Activated T-helper 1 cell treated with Interleukin-2 at 50 U/mL for 16 hours (primary cell): ENCODE results near the gene BRD7.

Experiments used
- DNase-seq: peaks from one replicate; pipeline ENCODE4 v3.0.0-alpha.2; 2020; ENCODE audit warnings: low read depth

Gene BRD7

DNA sequence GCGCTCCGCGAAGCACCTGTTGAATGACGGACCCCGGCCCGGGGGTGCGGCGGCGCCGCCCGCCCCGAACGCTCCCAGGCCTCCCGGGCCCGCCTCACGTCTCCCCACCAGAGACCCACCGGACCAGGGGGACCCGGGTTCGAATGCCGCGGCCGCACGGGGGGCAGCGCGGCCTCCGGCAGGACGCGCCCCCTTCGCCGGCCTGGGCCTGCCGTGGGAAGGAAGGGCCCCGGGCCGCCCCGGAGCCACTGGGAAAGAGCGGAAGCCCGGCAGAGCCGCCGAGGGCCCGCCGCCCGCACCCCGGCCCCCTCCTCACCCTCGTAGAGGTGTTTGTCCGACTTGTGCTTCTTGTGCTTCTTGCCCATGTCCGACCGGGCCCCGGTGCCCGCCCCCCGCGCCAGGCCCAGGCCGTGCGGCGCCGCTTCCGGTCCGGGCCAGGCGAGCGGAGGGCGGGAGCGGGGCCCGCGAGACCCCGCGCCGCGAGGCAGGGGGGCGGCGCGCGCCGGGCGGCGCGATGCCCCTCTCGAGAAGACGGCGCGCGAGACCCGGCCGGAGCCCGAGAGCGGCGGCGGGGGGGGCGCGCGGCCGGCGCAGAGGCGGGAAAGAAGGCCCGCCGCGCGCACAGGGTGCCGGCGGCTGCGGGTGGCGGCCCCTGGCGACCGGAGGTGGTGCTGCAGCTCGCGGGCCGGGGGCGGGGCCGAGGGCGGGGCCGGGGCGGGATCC, at the start of gene BRD7:
TSS of gene BRD7 (minus strand) at position 579 of the 723 bp plus-strand sequence. CDS start at position 365, 214 bp downstream.
- DNase-seq, result peak; percentile 68

GRCh38 chr16:50416388-50416787, 47.6 kb upstream of the BRD7 start:
- no peak for DNase-seq

DNA sequence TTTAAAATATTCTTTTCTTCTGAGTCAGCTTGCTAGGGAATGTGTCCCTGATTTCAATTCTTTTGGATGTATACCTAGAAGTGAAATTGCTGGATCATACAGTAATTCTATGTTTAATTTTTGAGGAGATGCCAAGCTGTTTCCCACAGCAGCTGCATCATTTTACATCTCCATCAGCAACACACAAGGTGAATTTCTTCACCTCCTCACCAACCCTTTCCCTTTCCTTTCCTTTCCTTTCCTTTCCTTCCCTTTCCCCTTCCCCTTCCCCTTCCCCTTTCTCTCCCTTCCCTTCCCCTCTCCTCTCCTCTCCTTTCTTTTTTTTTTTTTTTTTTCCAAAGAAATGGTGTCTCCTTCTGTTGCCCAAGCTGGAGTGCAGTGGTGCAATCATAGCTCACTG, 45.4 kb upstream of the BRD7 start:
- no peak for DNase-seq

- no peak for DNase-seq
These were observed 42.2 kb upstream of the BRD7 start for GRCh38 chr16:50411034-50411433.

GRCh38 chr16:50408001-50408561, 39.3 kb upstream of the BRD7 start:
- no peak for DNase-seq

- no peak for DNase-seq
These were observed 38.6 kb upstream of the BRD7 start for GRCh38 chr16:50407351-50407750.

- no peak for DNase-seq
These were observed 34.7 kb upstream of the BRD7 start for GRCh38 chr16:50403491-50403890.

DNA sequence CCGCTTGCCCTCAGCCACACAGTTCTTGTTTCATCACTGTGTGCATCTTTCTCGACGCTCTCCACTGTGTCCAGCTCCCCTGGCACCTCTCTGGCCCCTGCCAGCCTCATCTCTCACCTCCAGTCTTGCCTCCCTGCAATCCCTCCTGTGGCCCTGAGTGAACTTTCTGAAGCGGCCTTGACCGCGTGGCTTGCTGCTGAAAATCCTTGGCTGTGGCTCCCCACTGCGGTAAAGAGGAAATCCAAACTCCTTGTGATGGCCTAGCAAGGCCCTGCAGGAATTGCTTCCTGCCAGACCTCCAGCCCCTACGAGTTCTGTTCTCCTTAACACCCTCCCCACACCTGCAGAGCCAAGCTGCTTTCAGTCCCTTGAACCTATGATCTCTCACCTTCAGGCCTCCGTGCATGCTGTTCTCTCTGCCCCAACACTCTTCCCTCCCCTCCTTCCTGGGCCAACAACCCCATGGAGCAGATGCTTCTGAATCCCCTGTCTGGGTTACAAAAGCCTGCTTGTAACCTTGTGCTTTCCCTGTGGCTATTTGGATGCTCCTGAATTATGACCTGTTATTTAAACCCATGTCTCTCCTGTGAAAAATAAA, 33.6 kb upstream of the BRD7 start:
- no peak for DNase-seq

- DNase-seq, result no peak
These were observed 32.6 kb upstream of the BRD7 start for GRCh38 chr16:50401355-50401754.

DNA sequence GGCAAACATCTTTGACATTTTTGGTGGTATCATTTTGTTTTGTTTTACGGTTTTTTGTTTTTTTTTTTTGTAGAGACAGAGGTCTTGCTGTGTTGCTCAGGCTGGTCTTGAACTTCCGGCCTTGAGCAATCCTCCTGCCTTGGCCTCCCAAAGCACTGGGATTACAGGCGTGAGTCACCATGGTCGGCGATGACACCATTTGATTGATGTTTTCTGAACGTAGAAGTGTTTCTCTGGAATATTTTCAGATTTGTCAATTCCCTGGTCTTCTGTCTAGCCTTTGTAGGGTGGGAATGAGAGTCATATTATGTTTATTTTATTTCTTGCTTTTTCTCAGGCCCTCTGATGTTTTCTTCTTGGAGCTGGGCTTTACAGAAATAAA, 32.2 kb upstream of the BRD7 start:
- no peak for DNase-seq

DNA sequence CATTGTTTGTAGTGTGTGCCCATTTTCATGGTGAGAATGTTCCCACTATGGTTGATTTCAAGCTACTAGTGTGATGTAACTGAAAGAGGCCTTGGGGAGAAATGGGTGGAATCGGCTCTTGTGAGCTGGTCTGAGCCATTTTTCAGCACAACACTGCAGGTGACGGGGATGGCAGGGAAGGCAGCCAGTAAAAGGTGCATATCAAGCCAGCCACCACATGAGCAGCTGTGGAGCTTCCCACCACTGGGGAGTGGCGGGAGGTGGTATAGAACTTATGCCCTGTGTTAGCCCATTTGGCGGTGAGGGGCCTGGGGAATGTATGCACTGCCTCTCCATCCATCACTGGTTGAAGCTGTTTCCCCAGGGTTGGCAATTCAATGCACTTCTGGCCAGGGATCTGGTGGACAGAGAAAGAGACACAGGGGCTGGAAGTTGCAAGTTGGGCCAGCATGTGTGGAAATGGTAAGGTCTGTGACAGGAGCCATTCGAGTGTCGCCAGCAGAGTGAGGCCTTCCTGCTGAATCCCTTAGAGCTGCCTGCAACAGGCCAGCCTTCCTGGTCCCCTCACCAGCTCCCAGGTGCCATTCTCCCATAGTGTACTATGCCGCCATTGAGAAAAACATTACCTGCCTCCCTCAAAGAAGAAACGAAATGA, 31.7 kb upstream of the BRD7 start:
- DNase-seq, result no peak

DNA sequence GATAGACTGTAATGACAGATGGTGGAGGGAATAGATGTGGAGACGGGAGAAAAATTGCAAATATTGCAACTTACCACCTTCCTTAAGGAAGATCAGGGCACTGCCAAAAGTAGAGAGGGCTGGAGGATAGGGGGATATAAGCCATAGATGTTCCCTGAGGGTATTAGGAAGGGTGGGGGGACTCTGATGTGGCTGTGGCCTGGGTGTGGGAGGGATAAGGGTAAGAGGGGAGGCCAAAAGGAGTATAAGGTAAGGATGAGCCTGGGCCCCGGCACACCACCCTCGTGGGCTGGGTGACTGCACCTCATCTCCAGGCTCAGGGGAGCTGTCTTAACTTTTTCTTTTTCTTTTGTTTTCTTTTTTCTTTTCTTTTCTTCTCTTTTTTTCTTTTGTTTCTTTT, 30.6 kb upstream of the BRD7 start:
- no peak for DNase-seq

- no peak for DNase-seq
These were observed 29.5 kb upstream of the BRD7 start for GRCh38 chr16:50398336-50398735.

DNA sequence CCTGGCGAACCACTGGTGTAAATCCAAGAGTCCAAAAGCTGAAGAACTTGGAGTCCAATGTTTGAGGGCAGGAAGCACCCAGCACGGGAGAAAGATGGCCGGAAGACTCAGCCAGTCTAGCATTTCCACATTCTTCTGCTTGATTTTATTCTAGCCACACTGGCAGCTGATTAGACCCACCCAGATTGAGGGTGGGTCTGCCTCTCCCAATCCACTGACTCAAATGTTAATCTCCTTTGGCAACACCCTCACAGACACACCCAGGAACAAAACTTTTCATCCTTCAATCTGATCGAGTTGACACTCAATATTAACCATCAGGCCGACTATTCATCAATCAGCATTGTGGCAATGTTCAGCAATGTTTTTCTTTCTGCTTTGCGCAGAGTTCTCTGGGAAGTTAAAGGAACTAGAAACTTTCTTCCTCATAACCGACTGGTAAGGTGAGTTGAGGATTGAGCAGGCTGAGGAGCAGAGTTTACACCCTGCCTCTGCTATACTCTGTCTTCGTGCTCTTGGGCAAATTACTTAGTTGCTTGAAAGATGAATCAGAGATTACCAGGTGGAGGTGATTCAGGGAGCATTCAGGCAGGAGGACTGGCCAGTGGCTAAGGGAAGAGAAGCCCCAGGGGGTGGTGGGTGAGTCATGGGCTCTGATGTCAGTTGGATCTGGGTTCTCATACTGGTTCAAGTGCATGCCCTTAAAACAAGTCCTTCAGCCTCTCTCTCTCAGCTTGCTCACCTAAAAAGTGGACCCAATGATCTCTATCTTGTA, 28.2 kb upstream of the BRD7 start:
- DNase-seq, result no peak

DNA sequence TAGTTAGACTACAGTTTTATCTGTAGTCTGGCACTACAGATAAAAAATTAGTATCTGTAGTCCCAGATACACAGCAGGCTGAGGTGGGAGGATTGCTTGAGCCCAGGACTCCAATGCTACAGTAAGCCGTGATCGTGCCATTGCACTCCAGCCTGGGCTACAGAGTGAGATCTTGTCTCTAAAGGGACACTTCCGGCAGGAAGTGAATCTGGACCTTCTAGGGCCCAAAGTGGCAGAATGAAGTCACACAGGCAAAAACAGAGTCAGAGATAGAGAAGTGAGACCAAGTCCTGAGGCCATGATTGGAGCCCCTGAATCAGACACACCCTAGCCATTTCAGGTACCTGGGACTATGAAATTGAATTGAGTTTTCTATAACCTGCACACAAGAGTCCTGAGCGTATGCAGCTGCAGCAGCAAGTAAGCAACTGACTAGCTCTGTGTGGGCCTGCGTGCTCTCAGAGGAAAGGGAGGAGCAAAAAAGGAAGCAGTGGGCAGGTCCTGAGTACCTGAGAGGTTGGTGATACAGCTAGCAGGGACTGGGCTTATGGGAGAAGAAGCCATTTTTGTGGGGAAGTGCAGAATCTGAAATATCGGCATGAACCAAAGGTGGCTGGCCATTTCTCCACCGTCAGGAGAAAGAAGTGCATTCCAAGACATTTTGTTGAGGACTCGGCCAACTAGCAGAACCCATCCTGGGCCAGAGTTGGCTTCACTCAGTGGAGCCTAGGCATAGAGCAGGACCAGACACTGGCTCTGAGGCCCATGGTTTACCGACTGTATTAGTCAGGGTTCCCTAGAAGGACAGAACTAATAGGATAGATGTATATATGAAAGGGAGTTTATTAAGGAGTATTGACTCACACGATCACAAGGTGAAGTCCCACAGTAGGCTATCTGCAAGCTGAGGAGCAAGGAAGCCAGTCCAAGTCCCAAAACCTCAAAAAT, 27.2 kb upstream of the BRD7 start:
- no peak for DNase-seq

- DNase-seq, result no peak
These were observed 25.3 kb upstream of the BRD7 start for GRCh38 chr16:50393858-50394802.

- no peak for DNase-seq
These were observed 24.6 kb upstream of the BRD7 start for GRCh38 chr16:50393416-50393815.

- DNase-seq, result no peak
These were observed 22.3 kb upstream of the BRD7 start for GRCh38 chr16:50390914-50391716.

- DNase-seq, result no peak
These were observed 21.6 kb upstream of the BRD7 start for GRCh38 chr16:50390371-50390771.
